ENCODE measurements around the gene GRWD1.

Gene GRWD1

GRCh38 chr19:48456864-48457263 lies 11.1 kb downstream of the GRWD1 start:
- no peak for DNase-seq (ENCODE audit: low spot score)

DNA sequence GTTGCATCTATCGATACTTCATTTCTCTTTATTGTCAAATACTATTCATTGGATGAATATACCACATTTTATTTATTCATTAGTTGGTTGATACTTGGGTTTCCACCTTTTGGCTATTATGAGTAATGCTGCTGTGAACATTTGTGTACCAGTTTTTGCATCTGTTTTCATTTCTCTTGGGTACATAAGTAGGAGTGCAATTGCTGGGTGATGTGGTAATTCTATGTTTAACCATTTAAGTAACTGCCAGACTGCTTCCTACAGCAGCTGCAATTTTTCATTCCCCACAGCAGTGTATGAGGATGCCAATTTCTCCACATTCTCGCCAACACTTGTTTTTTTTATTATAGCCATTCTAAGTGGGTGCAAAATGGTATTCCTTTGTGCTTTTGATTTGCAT lies 12.2 kb downstream of the GRWD1 start:
- no peak for DNase-seq (ENCODE audit: low spot score)

GRCh38 chr19:48461651-48461981 lies 15.8 kb downstream of the GRWD1 start:
- DNase-seq (ENCODE audit: low spot score): no peak

- no peak for DNase-seq (ENCODE audit: low spot score)
These were observed 16.3 kb downstream of the GRWD1 start for GRCh38 chr19:48461982-48462655.

GRCh38 chr19:48465215-48465614 lies 19.4 kb downstream of the GRWD1 start:
- no peak for DNase-seq (ENCODE audit: low spot score)

DNA sequence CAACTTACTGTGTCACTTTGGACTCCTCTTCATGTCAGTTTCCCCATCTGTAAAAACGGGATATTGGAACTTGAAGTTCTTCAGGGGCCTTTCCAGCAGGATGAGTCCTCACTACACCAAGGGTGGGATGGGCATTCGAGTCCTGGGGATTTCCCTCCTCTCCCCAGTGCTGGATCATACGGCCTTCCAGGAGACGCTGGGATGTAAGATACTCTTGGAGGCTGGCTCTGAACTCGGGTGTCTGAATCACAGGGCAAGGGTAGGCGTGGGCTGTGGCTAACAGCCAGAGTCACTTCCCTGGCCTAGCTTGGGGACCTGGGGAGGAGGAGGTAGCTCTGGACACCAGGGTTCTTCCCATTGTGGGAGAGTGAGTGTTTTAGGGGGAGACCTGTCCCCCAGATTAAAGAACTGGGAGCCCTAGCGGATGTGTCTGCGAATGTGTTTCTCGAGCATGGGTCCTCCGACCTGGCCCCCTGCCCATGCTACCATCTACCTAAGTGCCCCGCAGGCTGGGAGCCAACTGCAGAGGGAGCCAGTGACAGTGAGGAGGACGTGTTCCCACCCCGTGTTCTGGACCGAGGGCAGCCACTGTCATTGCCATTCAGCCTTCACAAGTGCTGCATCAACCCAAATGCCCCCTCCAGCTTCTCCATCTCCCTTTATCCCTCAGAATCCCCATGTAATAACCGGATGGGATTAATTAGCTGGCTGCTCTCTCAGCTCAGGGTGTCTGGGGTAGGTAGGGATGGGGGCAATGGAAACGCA lies 21.0 kb downstream of the GRWD1 start:
- no peak for DNase-seq (ENCODE audit: low spot score)

DNA sequence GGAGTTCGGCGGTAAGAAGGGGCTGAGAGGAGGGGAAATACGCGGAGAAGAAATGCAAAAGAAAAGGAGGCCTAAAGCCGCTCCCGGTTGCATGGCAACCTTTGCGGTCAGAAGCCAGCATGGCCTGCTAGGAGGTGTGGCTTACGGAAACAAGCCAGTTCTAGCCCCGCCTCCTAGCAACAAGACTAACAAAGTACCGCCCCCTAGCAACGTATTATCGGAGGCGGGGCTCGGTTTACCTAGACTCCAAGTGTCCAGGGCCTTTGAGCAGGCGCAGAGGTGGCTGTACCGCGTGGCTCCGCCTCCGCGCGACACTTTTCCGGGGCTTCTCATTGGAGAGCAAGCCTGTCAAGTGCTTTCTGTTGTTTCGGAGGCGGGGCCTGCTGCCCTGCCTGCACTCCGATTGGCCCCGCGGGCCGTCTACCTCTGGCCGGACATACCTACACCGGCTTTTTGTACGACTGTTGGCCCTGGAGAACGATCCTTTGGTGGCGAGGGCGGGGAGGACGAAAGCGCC lies 23.0 kb downstream of the GRWD1 start:
- DNase-seq (ENCODE audit: low spot score): peak; percentile 99

GRCh38 chr19:48469289-48469881 lies 23.6 kb downstream of the GRWD1 start, which contains the start of gene CYTH2:
Gene CYTH2, plus strand, starts transcription at chr19:48469369. Its CDS starts 139 bp downstream, at chr19:48469508.
- DNase-seq (ENCODE audit: low spot score): no peak

DNA sequence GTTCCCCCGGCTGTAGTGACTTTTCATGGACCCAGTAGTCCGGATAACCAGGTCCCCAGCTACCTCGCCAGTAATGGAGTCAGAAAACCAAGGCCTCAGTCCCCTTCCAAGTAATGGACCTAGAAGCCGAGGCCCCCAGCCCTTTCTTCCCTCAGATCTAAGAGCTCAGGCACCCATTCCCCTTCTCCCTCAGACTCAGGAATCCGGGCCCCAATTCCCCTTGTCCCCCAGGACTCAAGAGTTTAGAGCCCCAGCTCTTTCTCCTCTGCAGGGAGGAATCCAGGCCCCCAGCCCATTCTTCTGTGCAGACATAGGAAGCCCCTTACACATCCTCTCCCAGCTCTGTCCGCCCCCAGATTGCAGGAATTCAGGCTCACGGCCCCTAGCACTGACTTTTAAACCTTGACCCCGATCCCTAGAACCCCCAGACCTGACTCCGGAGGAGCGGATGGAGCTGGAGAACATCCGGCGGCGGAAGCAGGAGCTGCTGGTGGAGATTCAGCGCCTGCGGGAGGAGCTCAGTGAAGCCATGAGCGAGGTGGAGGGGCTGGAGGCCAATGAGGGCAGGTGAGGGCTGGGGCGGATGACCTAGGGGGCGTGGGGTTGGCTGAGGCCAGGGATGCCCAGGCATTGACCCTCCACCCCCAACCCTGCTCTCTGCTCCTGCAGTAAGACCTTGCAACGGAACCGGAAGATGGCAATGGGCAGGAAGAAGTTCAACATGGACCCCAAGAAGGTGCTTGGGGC lies 24.3 kb downstream of the GRWD1 start:
- no peak for DNase-seq (ENCODE audit: low spot score)

- DNase-seq (ENCODE audit: low spot score): no peak
These were observed 25.1 kb downstream of the GRWD1 start for GRCh38 chr19:48470856-48471255.

- DNase-seq (ENCODE audit: low spot score): no peak
These were observed 26.1 kb downstream of the GRWD1 start for GRCh38 chr19:48471836-48472235.

- DNase-seq (ENCODE audit: low spot score): no peak
These were observed 27.6 kb downstream of the GRWD1 start for GRCh38 chr19:48473161-48473966.

- no peak for DNase-seq (ENCODE audit: low spot score)
These were observed 28.4 kb downstream of the GRWD1 start for GRCh38 chr19:48474084-48474592.

- DNase-seq (ENCODE audit: low spot score): no peak
These were observed 29.7 kb downstream of the GRWD1 start for GRCh38 chr19:48475369-48476068.

DNA sequence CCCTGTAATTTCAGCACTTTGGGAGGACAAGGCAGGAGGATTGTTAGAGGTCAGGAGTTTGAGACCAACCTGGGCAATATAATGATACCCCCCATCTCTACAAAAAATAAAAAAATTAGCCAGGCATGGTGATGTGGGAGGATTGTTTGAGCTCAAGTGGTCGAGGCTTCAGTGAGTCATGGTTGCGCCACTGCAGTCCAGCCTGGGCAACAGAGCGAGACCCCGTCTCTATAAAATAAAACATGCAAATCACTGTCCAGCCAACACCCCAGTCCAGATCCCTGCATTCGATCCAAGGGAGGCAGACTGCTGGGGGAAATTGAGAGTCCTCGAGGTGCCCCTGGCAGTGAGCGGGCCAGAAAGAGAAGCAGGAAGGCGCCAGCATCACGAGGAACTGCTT lies 30.4 kb downstream of the GRWD1 start:
- no peak for DNase-seq (ENCODE audit: low spot score)

GRCh38 chr19:48477067-48477685 lies 31.4 kb downstream of the GRWD1 start:
- DNase-seq (ENCODE audit: low spot score): no peak

DNA sequence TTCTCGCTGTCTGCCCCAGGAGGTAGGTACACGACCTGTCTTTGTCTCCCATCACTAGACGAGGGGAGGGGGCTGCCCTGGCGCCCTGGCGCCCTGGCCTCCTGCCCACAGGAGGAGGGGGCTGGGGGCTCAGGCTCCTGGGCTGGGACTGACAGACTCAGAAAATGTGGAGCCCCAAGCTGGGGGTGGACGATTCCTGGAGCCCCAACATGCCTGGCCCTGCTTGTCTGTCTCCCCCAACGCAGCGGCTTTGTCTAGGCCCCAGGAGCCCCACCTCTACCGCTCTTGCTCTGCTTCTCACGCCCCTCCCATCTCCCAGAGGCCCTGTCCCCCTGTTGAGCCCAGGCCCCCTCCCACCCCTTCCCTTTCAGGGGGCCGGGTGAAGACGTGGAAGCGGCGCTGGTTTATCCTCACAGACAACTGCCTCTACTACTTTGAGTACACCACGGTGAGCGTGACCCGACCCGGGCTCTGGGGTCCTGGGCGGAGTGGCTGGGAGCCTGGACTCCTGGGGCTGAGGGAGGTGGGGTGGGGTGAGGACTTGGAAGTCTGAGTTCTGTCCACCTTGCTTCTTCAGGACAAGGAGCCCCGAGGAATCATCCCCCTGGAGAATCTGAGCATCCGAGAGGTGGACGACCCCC lies 32.0 kb downstream of the GRWD1 start:
- DNase-seq (ENCODE audit: low spot score): no peak

GRCh38 chr19:48478339-48479256 lies 32.8 kb downstream of the GRWD1 start:
- no peak for DNase-seq (ENCODE audit: low spot score)

DNA sequence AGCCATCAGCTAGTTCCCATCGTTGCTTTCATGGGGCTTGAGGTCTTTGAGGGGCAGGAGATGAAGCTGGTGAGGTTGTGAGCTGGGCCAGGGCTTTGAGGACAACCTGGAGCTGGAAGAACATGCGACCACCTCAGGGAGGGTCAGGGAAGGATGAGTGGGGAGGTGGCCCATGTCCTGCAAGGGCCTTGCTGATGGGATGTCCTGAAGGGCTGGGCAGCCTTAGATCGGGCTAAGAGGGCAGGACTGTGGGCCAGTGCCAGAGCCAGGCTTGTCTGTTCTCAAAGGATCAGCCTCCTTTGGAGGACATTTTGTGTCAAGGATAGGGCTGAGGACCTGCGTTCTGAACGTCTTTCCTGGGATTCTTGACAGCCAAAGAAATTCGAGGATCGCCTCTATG lies 33.9 kb downstream of the GRWD1 start:
- DNase-seq (ENCODE audit: low spot score): no peak

Measured in COLO829 (cell line).